IMR-90 (cell line): Measurements from ENCODE around the gene PANK3. TPM values are rescaled to one million over a fixed set of nuclear protein-coding genes. Genes with fewer than 3 reads are reported as not detected.

Experiments
- ATAC-seq: fragments of 200-7000 bp; cut with Tn5 transposase; 2 replicates; pipeline ENCODE4 v1.9.1; 2020; ENCODE audit warnings: low read depth, mild to moderate bottlenecking, moderate library complexity
- BruUV-seq: library from RNA; stranded (reverse); fragments of 400-500 nt; replicated peaks from 2 replicates; lab custom pipeline; 2021; lab: Mats Ljungman, UMichigan
- CTCF ChIA-PET: fragments of 300-600 bp; formaldehyde crosslinking; extraction: SDS; loops from one replicate; lab custom pipeline; 2021; ENCODE audit warnings: antibody characterized with exemption; lab: Yijun Ruan, JAX
- POLR2A ChIA-PET: fragments of 300-600 bp; sonication (Branson Sonifier 250); formaldehyde crosslinking; loops from one replicate; lab custom pipeline; 2022; ENCODE audit warnings: antibody characterized with exemption; ENCODE audit not compliant: unreplicated experiment; lab: Charles Lee
- DNase-seq: peaks from one replicate; pipeline ENCODE4 v3.0.0; 2013
- H2AFZ ChIP-seq: replicated peaks from 2 replicates; pipeline ENCODE3; 2013; ENCODE audit warnings: low read length, mild to moderate bottlenecking; ENCODE audit not compliant: poor library complexity
- H2AK5ac ChIP-seq: 2 replicates; pipeline ENCODE4 v1.6.1; 2013; ENCODE audit warnings: low read depth, low read length, inconsistent platforms
- H2AK9ac ChIP-seq: replicated peaks from 2 replicates; pipeline ENCODE3; 2013; ENCODE audit warnings: mild to moderate bottlenecking, low read depth, low read length, moderate library complexity; ENCODE audit not compliant: poor library complexity
- H2BK120ac ChIP-seq: 2 replicates; pipeline ENCODE4 v1.6.1; 2013; ENCODE audit warnings: low read depth, low read length, inconsistent platforms
- H2BK15ac ChIP-seq: 3 replicates; pipeline ENCODE4 v1.6.1; 2013; ENCODE audit warnings: low read depth, low read length, inconsistent platforms
- H2BK20ac ChIP-seq: 2 replicates; pipeline ENCODE4 v1.6.1; 2013; ENCODE audit warnings: low read depth, mild to moderate bottlenecking, inconsistent platforms, low read length, moderate library complexity
- H2BK5ac ChIP-seq: 2 replicates; pipeline ENCODE4 v1.6.1; 2013; ENCODE audit warnings: mild to moderate bottlenecking, low read depth, low read length, inconsistent platforms; ENCODE audit not compliant: poor library complexity, severe bottlenecking
- H3K14ac ChIP-seq: replicated peaks from 2 replicates; pipeline ENCODE4 v1.6.1; 2013; ENCODE audit warnings: low read depth, low read length, inconsistent platforms
- H3K18ac ChIP-seq: 2 replicates; pipeline ENCODE4 v1.6.1; 2013; ENCODE audit warnings: low read depth, low read length, control low read depth
- H3K23ac ChIP-seq: 2 replicates; pipeline ENCODE4 v1.6.1; 2013; ENCODE audit warnings: low read depth, low read length, inconsistent platforms
- H3K27ac ChIP-seq: 2 replicates; pipeline ENCODE4 v1.5.1; 2013; ENCODE audit warnings: mild to moderate bottlenecking, control low read depth, low read length; ENCODE audit not compliant: insufficient read depth
- H3K27me3 ChIP-seq: 2 replicates; pipeline ENCODE4 v1.6.1; 2013; ENCODE audit warnings: low read length; ENCODE audit not compliant: control insufficient read depth, insufficient read depth
- H3K36me3 ChIP-seq: 2 replicates; pipeline ENCODE4 v1.6.1; 2013; ENCODE audit warnings: low read length, mixed read lengths; ENCODE audit not compliant: control insufficient read depth, insufficient read depth
- H3K4ac ChIP-seq: 2 replicates; pipeline ENCODE4 v1.6.1; 2013; ENCODE audit warnings: low read depth, low read length, inconsistent platforms
- H3K4me1 ChIP-seq: 2 replicates; pipeline ENCODE4 v1.6.1; 2013; ENCODE audit warnings: low read length, mixed read lengths; ENCODE audit not compliant: control insufficient read depth, insufficient read depth
- H3K4me2 ChIP-seq: 2 replicates; pipeline ENCODE4 v1.6.1; 2013; ENCODE audit warnings: low read depth, mild to moderate bottlenecking, control low read depth, low read length, moderate library complexity
- H3K4me3 ChIP-seq: 2 replicates; pipeline ENCODE4 v1.5.1; 2013; ENCODE audit warnings: low read depth, mild to moderate bottlenecking, control low read depth, low read length, moderate library complexity; ENCODE audit not compliant: insufficient read depth
- H3K56ac ChIP-seq: 2 replicates; pipeline ENCODE4 v1.6.1; 2013; ENCODE audit warnings: low read length, inconsistent platforms; ENCODE audit not compliant: insufficient read depth; ENCODE audit errors: extremely low read depth
- H3K79me1 ChIP-seq, 2 experiments: 2 replicates each; pipeline ENCODE4 v1.6.1; 2013; ENCODE audit warnings: low read length in 2 of 2, inconsistent platforms in 1 of 2, low read depth in 1 of 2
- H3K9ac ChIP-seq: 2 replicates; pipeline ENCODE4 v1.6.1; 2013; ENCODE audit warnings: low read depth, low read length, control low read depth
- H3K9me1 ChIP-seq: 2 replicates; pipeline ENCODE4 v1.6.1; 2013; ENCODE audit warnings: low read length, inconsistent platforms; ENCODE audit not compliant: insufficient read depth
- H3K9me3 ChIP-seq: 2 replicates; pipeline ENCODE4 v1.6.1; 2013; ENCODE audit warnings: low read length; ENCODE audit not compliant: control insufficient read depth, insufficient read depth
- H4K20me1 ChIP-seq: 2 replicates; pipeline ENCODE4 v1.6.1; 2013; ENCODE audit warnings: low read length, inconsistent platforms; ENCODE audit not compliant: insufficient read depth
- H4K5ac ChIP-seq: 2 replicates; pipeline ENCODE4 v1.6.1; 2013; ENCODE audit warnings: mild to moderate bottlenecking, low read depth, low read length, control low read depth
- H4K8ac ChIP-seq, 2 experiments: 2 replicates each; pipeline ENCODE4 v1.6.1; 2013; ENCODE audit warnings: low read depth in 2 of 2, low read length in 2 of 2, control low read depth in 1 of 2, inconsistent platforms in 1 of 2
- H4K91ac ChIP-seq: 2 replicates; pipeline ENCODE4 v1.6.1; 2013; ENCODE audit warnings: low read depth, low read length, inconsistent platforms; ENCODE audit not compliant: insufficient read depth
- BHLHE40 ChIP-seq: fragments of 150-350 bp; IDR thresholded peaks from 2 replicates; pipeline ENCODE4 v1.6.1; 2016; ENCODE audit warnings: mild to moderate bottlenecking, low read depth, low read length
- CEBPB ChIP-seq: IDR thresholded peaks from 2 replicates; pipeline ENCODE4 v1.6.1; 2012; ENCODE audit warnings: low read depth, low read length, improper control_type of control experiment
- CHD1 ChIP-seq: IDR thresholded peaks from 2 replicates; pipeline ENCODE4 v1.6.1; 2012; ENCODE audit warnings: low read depth, low read length, improper control_type of control experiment
- CTCF ChIP-seq: conservative IDR thresholded peaks from 2 replicates; pipeline ENCODE4 v1.5.1; 2012; ENCODE audit warnings: mild to moderate bottlenecking, low read depth, low read length, improper control_type of control experiment
- ELK1 ChIP-seq: fragments of 150-350 bp; IDR thresholded peaks from 2 replicates; pipeline ENCODE4 v1.6.1; 2016; ENCODE audit warnings: low read depth, mild to moderate bottlenecking, low read length, moderate library complexity, borderline replicate concordance
- FOS ChIP-seq: fragments of 150-350 bp; IDR thresholded peaks from 2 replicates; pipeline ENCODE4 v1.6.1; 2016; ENCODE audit warnings: low read depth, low read length
- MAFK ChIP-seq: IDR thresholded peaks from 2 replicates; pipeline ENCODE4 v1.6.1; 2012; ENCODE audit warnings: low read depth, low read length, improper control_type of control experiment
- MAZ ChIP-seq: IDR thresholded peaks from 2 replicates; pipeline ENCODE4 v1.6.1; 2012; ENCODE audit warnings: low read depth, mild to moderate bottlenecking, low read length, improper control_type of control experiment, moderate library complexity, borderline replicate concordance
- MXI1 ChIP-seq: IDR thresholded peaks from 2 replicates; pipeline ENCODE4 v1.6.1; 2012; ENCODE audit warnings: low read depth, mild to moderate bottlenecking, low read length, moderate library complexity, borderline replicate concordance
- NFE2L2 ChIP-seq: fragments of 150-350 bp; IDR thresholded peaks from 2 replicates; pipeline ENCODE4 v1.6.1; 2016; ENCODE audit warnings: low read depth, mild to moderate bottlenecking, low read length
- POLR2A ChIP-seq: IDR thresholded peaks from 2 replicates; pipeline ENCODE4 v1.6.1; 2012; ENCODE audit warnings: mild to moderate bottlenecking, low read depth, low read length
- RAD21 ChIP-seq: IDR thresholded peaks from 2 replicates; pipeline ENCODE4 v1.6.1; 2012; ENCODE audit warnings: low read length, improper control_type of control experiment
- RCOR1 ChIP-seq: IDR thresholded peaks from 2 replicates; pipeline ENCODE4 v1.6.1; 2012; ENCODE audit warnings: mild to moderate bottlenecking, low read length, improper control_type of control experiment; ENCODE audit not compliant: insufficient replicate concordance
- RFX5 ChIP-seq: IDR thresholded peaks from 2 replicates; pipeline ENCODE4 v1.8.0; 2012; ENCODE audit warnings: low read depth, mild to moderate bottlenecking, low read length, moderate library complexity
- SMC3 ChIP-seq: fragments of 150-350 bp; IDR thresholded peaks from 2 replicates; pipeline ENCODE4 v1.6.1; 2016; ENCODE audit warnings: low read depth, mild to moderate bottlenecking, antibody characterized with exemption, low read length, moderate library complexity
- WGBS, 2 experiments: methylation state at CpG; one replicate each; pipeline versions ENCODE4 v1.1.5 to v1.1.7; 2013; ENCODE audit warnings: missing lambda C conversion rate in 2 of 2; ENCODE audit not compliant: insufficient read length in 1 of 2; ENCODE audit errors: extremely low coverage in 2 of 2; 5-methylcytosine and 5-hydroxymethylcytosine counted together
- dilution Hi-C: fragments of 300-500 bp; cut with HindIII; formaldehyde crosslinking; loops from one replicate; pipeline ENCODE4 v1.14.3; 2018; ENCODE audit warnings: low sequenced_read_pairs; ENCODE audit not compliant: unreplicated experiment
- in situ Hi-C: fragments of 300-500 bp; cut with MboI; formaldehyde crosslinking; loops from 3 replicates; pipeline ENCODE4 v1.14.3; 2019; ENCODE audit warnings: low sequenced_read_pairs, inconsistent platforms, mixed read lengths
- intact Hi-C: fragments of 100-400 bp; cut with micrococcal nuclease; formaldehyde crosslinking; loops from 2 replicates; pipeline ENCODE4 v1.10.0; 2022
- polyA plus RNA-seq, 3 experiments: library from polyadenylated mRNA; depleted of rRNA; stranded (reverse); fragments of >200 nt; gene quantifications; 2 replicates each; pipeline ENCODE4 v1.2.3, GENCODE V29; 2012; ENCODE audit warnings: low replicate concordance in 1 of 3
- total RNA-seq: library from RNA; depleted of rRNA; stranded (reverse); fragments of >200 nt; gene quantifications from 2 replicates; pipeline ENCODE4 v1.2.3, GENCODE V29; 2012

PANK3 gene
- total and polyA plus RNA-seq, 2 of the 4 experiments (the other 2 are of a cell fraction): 6.9 to 21.0 TPM

GRCh38 chr5:168608386-168608785 lies 29.2 kb upstream of the PANK3 start:
- Histone ChIP-seq H3K79me1 (no peaks in the 10 kb centered on the region), H2AK9ac (no peak overlapping the region), H3K27me3 (no peaks in the 10 kb centered on the region), H2AFZ (no peak overlapping the region), H3K18ac (no peak overlapping the region), H3K27ac (no peak overlapping the region), H3K4ac (no peak overlapping the region), H3K9me1 (peaks cover 3% of the 10 kb centered on the region; the same call in 1 of the 2 replicates), H2AK5ac (no peak overlapping the region), H3K56ac (no peak overlapping the region), H4K91ac (no peak overlapping the region), H2BK15ac (no peak overlapping the region), H4K20me1 (no peaks in the 10 kb centered on the region), H2BK120ac (no peak overlapping the region), H4K5ac (no peak overlapping the region), H3K9me3 (no peaks in the 10 kb centered on the region), H3K4me1 (no peaks in the 10 kb centered on the region), H4K8ac (no peak overlapping the region), H2BK20ac (no peak overlapping the region), H3K23ac (no peak overlapping the region), H3K9ac (no peak overlapping the region), H3K4me2 (no peak overlapping the region), H3K4me3 (no peak overlapping the region), H3K14ac (no peak overlapping the region), H3K36me3 (no peaks in the 10 kb centered on the region), H2BK5ac (no peak overlapping the region)
- DNase-seq: no peak
- intact Hi-C loops (no loop called here), in situ Hi-C loops (no loop called here), dilution Hi-C loops (no loop called here)
- ChIA-PET CTCF (no interaction called here), POLR2A (no interaction called here)
- ATAC-seq: no peak
- no TSS peak for BruUV-seq
- TF ChIP-seq RFX5: no peak
- no peak for TF ChIP-seq SMC3
- no peak for TF ChIP-seq RCOR1
- TF ChIP-seq CHD1: no peak
- TF ChIP-seq BHLHE40: no peak
- TF ChIP-seq MAFK: no peak
- no peak for TF ChIP-seq CTCF
- no peak for TF ChIP-seq MXI1
- TF ChIP-seq MAZ: no peak
- TF ChIP-seq POLR2A: no peak
- TF ChIP-seq FOS: no peak
- TF ChIP-seq RAD21: no peak
- no peak for TF ChIP-seq NFE2L2
- no peak for TF ChIP-seq ELK1
- no peak for TF ChIP-seq CEBPB
- WGBS, 2 experiments: no CpG with 5 or more reads among the region's 6 CpGs
